ENCODE results near the gene PIN1. TPM values are rescaled to one million over a fixed set of nuclear protein-coding genes. Genes with fewer than 3 reads are reported as not detected.

The PIN1 gene
- total and polyA plus RNA-seq, 9 donors: 6.3 to 94.2 (median 61.0) TPM

- Histone ChIP-seq H3K36me3 (no peaks in the 10 kb centered on the region), H3K27ac (no peak overlapping the region), H3K4me1 (ENCODE audit: insufficient read depth) (no peaks in the 10 kb centered on the region), H3K9me3 (no peaks in the 10 kb centered on the region), H3K27me3 (no peaks in the 10 kb centered on the region), H3K4me3 (no peak overlapping the region)
- no peak for DNase-seq
- intact Hi-C loops (cut with DNase I): no loop called here
- WGBS, 3 donors: 78 to 83% (median 82%) methylated on average over 21 to 23 of the region's 23 CpGs
- TF ChIP-seq CTCF (IDR thresholded peaks at IDR 0.05) (no peak), EP300 (IDR thresholded peaks at IDR 0.05) (no peak), POLR2A (IDR thresholded peaks at IDR 0.05) (no peak)
Observed at GRCh38 chr19:9848762-9849161, 13.6 kb downstream of the PIN1 start.

GRCh38 chr19:9849791-9850190 lies 14.7 kb downstream of the PIN1 start:
- DNase-seq: no peak
- WGBS, 3 donors: 67 to 76% (median 73%) methylated on average over 7 of the region's 7 CpGs
- H3K9me3 ChIP-seq: no peaks in the 10 kb centered on the region
- H3K36me3 ChIP-seq: no peaks in the 10 kb centered on the region
- no peaks in the 10 kb centered on the region for H3K27me3 ChIP-seq
- H3K4me1 ChIP-seq (ENCODE audit: insufficient read depth): no peaks in the 10 kb centered on the region
- intact Hi-C loops (cut with DNase I): no loop called here
- TF ChIP-seq CTCF (IDR thresholded peaks at IDR 0.05) (no peak), POLR2A (IDR thresholded peaks at IDR 0.05) (no peak), EP300 (IDR thresholded peaks at IDR 0.05) (no peak)
- H3K27ac ChIP-seq: no peak overlapping the region
- H3K4me3 ChIP-seq: no peak overlapping the region

- intact Hi-C loops (cut with DNase I): no loop called here
Observed at GRCh38 chr19:9850235-9850959, 15.3 kb downstream of the PIN1 start.

GRCh38 chr19:9854282-9854846 lies 19.2 kb downstream of the PIN1 start:
- no peak for DNase-seq
- Histone ChIP-seq H3K4me1 (ENCODE audit: insufficient read depth) (no peaks in the 10 kb centered on the region), H3K4me3 (no peak overlapping the region), H3K36me3 (no peaks in the 10 kb centered on the region), H3K27me3 (no peaks in the 10 kb centered on the region), H3K9me3 (no peaks in the 10 kb centered on the region), H3K27ac (no peak overlapping the region)
- no peak for TF ChIP-seq CTCF (IDR thresholded peaks at IDR 0.05)
- TF ChIP-seq EP300 (IDR thresholded peaks at IDR 0.05): no peak
- no peak for TF ChIP-seq POLR2A (IDR thresholded peaks at IDR 0.05)
- WGBS, 3 donors: 95 to 97% (median 97%) methylated on average over 38 of the region's 38 CpGs
- intact Hi-C loops (cut with DNase I): no loop called here

More at GRCh38 chr19:9850235-9850959, 15.3 kb downstream of the PIN1 start:
- TF ChIP-seq POLR2A (IDR thresholded peaks at IDR 0.05): no peak
- no peak for TF ChIP-seq CTCF (IDR thresholded peaks at IDR 0.05)
- TF ChIP-seq EP300 (IDR thresholded peaks at IDR 0.05): no peak
- no peaks in the 10 kb centered on the region for H3K4me1 ChIP-seq (ENCODE audit: insufficient read depth)
- no peak overlapping the region for H3K4me3 ChIP-seq
- H3K27me3 ChIP-seq: no peaks in the 10 kb centered on the region
- 62 to 73% (median 68%) methylated on average over 18 to 19 of the region's 19 CpGs for WGBS, 3 donors
- H3K27ac ChIP-seq: no peak overlapping the region
- H3K9me3 ChIP-seq: no peaks in the 10 kb centered on the region
- H3K36me3 ChIP-seq: no peaks in the 10 kb centered on the region
- no peak for DNase-seq
